ENCODE results near the gene TP53INP2.
A peak's percentile ranks its signal among the peaks of the same experiment; 100 is the strongest.
"Not testable (repeated sequence)": the region's sequence is repeated elsewhere in the genome, so short reads cannot be mapped to it uniquely, and the experiment has no call there.

The TP53INP2 gene

DNA sequence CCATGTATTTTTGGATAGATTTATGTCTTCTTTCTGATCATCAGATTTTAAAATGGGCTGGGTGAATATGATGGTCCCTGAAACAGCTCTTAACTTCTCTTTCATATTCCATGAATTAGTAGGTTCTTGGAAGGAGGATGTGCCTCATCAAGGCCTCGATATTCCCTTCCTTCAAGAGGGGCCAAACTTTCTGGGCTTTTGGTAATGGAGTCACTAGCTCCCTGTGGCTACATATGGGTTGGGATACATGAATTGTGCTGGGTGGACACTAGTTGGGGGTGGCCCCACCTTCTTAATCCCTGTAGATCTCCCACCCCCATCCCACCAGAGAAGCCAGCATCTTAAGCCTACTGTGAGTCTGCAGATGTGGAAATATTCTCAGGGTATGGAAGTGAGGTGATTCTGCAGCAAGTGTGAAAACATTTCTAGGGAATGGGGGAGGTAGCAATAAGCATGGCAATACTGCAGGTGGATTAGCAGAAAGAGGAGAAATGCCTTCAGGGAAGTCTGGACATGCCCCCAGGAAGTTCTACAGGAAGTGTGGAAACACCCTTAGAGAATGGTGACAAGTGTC, 2.2 kb downstream of the TP53INP2 start:
- no peak for DNase-seq

GRCh38 chr20:34706912-34707784, 3.0 kb downstream of the TP53INP2 start:
- DNase-seq = no peak

DNA sequence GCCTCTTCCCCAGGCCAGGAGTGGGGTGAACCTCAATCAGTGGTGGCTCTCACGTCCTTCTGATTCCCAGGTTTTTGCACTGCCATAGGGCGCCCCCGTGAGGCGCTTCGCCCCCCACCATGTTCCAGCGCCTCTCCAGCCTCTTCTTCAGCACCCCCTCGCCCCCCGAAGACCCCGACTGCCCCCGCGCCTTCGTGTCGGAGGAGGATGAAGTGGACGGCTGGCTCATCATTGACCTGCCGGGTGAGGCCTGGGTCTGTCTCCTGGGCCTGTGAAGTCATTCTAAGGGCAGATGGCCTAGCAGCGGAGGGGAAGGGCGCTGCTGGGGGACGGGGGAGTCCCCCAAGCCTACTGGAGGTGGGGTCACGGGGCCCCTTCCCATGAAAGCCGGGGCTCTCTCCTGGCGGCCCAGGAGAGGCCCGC, 4.5 kb downstream of the TP53INP2 start:
- peak; percentile 56 for DNase-seq

DNA sequence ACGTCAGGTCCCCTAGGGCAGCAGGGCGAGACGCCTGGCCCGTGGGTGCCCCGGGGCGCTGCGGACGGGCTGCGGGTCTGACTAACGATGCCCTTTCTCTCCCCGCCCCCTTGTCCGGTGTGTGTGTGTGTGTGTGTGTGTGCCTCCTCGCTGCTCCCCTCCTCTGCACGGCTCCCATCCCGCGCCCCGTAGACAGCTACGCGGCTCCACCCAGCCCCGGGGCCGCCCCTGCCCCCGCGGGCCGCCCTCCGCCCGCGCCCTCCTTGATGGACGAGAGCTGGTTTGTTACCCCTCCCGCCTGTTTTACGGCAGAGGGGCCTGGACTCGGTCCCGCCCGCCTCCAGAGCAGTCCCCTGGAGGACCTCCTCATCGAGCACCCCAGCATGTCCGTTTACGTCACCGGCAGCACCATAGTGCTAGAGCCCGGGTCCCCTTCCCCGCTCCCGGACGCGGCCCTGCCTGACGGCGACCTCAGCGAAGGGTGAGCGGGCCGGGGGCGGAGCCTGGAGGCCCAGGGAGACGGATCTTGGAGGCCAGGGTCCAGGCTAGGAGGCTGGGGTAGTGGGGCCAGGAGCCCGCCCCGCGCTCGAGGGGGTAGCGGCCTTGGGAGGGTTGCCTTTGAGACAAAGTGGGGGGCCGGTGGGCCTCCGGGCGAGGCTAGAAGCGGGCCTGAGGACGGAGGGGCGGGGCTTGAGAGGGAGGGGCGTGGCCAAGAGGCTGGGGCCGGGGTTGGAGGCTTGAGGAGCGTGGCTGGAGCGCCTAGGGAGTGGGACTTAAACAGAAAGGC, 5.1 kb downstream of the TP53INP2 start:
- DNase-seq = peak; percentile 90

DNA sequence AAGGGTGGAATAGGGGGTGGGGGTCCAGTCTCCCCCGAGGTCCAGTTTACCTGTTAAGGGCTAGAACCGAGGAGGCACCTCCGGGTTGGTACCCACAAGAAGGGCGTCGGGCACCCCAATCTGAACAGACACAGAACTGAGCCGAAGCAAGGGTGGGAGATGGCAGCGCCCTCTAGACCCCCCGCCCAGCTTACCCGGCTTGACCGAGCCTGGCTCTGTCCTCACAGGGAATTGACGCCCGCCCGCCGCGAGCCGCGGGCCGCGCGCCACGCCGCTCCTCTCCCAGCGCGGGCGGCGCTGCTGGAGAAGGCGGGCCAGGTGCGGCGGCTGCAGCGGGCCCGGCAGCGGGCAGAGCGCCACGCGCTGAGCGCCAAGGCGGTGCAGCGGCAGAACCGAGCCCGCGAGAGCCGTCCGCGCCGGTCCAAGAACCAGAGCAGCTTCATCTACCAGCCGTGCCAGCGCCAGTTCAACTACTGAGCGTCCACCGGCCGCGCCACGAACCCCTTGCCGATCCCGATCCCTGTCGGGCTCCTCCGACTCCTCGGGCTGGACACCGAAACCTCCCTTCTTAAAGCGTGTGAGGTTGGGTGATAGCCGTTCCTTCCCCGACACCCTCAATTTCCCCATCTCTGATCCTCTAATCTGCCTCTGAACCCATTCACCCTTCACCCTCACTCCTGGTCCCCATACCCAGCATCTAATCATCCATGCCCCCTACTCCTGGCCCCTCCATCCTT, 5.9 kb downstream of the TP53INP2 start:
- DNase-seq = peak; percentile 88

DNA sequence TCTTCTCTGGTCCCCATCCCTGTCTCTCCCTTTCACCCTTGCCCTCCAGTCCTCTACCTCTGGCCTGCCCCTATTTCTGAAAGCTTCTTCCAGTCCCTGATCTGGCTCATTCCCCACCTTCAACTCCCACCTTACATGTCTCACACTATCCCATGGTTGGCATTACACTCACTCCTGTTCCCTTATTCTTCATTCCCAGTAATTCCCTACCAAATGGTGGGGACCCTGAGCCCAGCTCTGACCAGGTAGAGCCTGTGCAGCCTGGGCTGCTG, 6.4 kb downstream of the TP53INP2 start:
- DNase-seq = no peak

GRCh38 chr20:34710861-34711574, 6.9 kb downstream of the TP53INP2 start:
- DNase-seq = no peak

DNA sequence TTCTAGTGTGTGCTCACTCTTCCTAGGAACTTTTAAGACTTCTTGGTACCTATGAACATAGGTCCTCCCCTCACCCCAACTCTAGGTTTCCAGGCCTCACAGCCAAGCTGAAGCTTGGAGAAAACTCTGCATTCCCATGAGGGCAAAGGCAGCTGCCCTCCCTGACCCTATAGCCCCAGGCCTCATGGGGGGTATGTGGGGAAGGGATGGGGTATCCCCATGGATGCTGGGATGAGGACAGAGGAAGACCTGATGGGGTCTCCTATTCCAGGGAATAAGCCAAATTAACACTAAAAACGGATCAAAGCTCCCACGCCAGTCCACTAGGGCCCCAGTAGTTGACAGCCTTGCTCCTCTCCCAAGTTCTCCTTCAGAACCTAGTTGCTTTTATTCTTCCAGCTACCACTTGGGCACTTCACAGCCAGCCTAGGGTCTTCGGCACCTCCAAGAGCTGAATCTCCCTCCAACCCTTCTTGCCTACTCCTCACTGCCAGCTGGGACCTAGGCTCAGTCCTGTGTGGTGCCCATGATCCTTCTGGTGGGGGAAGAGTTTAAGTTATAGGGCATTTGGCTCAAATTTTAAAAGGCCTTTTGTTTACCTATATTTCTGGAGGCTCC, 7.8 kb downstream of the TP53INP2 start:
- DNase-seq = no peak

GRCh38 chr20:34712525-34713192, 8.5 kb downstream of the TP53INP2 start:
- no peak for DNase-seq

DNA sequence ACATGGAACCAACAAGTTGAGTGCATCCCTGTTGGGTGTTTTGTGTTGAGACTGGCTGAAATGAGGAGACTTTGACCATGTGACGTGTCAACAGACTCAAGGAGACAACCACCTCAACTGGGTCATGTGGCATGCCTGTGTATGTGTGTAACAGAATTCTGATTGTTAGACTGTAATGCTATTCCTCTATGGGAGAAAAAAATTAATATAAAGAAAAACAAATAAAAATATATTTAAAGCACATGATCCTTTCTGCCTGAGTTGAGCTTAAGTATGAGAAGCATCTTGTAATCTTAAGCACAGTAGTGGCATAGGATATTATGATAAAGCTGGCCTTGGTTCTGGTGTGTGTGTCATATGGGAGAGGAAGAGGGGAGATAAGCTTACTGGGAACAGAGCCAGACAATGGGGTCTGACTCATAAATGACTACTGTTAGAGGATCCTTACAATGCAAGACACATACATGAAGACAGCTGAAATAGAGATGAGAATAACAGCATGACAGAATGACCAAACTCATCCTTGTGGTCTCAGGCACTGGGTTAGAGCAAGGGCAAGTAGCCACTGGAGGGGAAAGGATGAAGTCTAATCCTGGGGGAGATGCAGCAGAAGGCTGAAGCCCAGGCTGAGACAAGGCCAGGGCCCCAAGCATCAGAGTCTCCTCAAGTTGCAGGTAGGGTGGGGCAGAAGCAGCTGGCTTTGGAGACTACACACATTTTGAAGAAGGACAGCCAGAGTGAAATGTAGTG, 9.2 kb downstream of the TP53INP2 start:
- no peak for DNase-seq

DNA sequence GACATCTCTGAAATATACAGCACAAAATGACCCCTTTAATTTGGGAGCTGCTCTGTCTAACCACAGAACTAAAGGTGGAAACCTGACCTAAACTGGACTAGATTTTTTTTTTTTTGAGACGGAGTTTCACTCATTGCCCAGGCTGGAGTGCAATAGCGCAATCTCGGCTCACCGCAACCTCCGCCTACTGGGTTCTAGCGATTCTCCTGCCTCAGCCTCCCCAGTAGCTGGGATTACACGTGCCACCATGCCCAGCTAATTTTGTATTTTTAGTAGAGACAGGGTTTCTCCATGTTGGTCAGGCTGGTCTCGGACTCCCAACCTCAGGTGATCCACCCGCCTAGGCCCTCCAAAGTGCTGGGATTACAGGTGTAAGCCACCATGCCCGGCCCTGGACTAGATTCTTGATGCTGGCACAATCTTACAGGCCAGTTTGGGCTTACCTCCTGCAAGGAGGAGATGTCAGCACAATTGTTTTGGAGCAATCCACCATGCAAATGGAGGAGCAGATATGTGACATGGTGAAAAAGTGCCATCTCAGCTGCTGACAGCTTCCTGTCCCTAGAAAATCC, 9.9 kb downstream of the TP53INP2 start:
- not testable (repeated sequence) for DNase-seq

DNA sequence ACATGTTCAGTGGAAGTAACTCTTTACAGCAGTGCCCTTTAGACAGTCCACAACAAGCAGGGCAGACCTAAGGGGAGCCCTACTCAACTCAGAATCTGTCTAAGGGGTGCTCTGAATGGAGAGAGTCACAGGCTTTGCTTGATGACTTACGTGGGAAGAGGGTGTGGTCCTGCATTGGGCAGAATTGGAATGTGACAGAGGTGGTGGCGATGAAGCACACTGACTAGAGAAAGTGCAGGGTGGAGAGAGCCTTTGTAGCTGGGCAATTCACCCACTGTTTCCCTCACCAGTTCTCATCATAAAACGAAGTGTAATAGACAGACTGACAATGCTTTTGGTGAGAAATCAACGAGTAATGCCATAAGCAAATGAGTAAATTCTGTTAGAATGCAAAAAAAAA, 11.2 kb downstream of the TP53INP2 start:
- DNase-seq = no peak

DNA sequence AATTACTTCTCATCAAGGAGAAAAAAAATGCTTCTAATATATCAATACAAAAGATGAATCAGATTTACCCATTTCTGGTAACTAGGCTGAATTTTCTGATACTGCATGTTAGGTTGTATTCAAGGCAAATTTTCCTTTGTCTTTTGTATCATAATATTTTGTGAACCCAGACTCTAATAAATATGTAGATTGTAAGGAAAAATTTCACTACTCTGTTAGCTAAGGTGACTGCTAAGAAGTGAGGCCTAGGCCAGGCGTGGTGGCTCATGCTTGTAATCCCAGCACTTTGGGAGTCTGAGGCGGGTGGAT, 12.7 kb downstream of the TP53INP2 start:
- no peak for DNase-seq

DNA sequence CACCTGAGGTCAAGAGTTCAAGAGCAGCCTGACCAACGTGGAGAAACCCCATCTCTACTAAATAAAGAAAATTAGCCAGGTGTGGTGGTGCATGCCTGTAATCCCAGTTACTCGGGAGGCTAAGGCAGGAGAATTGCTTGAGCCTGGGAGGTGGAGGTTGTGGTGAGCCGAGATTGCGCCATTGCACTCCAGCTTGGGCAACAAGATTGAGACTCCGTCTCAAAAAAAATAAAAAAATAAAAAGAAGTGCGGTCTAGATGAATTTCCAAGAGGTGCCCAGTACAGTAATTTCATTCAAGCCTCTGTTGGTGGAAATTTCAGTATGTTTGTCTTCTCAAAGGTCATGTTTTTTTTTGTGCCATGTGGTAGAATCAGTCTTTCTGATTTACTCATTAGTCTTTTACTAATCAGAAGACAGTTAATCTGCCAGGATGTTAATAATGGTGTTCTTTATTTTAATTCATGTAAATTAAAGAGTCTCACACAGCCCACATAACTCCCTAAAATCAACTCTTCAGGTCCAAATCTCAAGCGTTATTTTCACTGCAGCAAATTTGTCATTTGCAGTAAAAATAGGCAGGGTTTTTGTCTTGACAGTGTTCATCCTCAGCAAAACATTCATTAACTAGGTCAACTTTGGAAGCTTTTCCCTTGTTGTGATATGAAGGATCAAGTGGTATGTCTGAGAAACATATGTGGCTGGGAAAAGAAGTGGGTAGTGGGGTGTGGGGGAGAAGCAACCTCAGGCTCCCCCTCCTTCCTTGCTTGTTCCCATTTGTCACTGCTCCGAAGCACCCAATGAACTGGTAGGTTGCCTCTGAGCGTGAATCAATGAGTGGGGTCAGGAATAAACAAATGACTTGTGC, 13.3 kb downstream of the TP53INP2 start:
- DNase-seq = no peak

GRCh38 chr20:34719242-34720017, 15.3 kb downstream of the TP53INP2 start:
- DNase-seq = not testable (repeated sequence)

DNA sequence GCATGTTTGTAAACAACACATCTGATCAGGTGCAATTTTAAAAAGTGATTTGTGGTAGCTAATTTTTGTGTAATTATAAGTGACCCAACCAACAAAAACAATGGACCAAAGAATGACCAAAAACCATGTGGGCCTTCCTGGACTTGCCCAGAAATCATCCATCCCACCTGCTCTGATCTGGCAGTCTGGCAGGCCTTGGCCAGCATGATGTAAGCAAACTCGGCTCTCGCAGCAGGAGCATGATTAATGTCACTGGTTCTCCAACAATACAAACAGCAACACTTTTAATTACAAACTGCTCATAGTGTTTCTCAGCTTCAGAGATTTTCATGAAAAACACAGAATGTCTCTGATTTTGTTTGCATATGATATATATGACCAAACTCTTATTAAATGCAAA, 16.1 kb downstream of the TP53INP2 start:
- DNase-seq = peak; percentile 46

GRCh38 chr20:34722560-34722959, 18.4 kb downstream of the TP53INP2 start:
- DNase-seq = not testable (repeated sequence)

DNA sequence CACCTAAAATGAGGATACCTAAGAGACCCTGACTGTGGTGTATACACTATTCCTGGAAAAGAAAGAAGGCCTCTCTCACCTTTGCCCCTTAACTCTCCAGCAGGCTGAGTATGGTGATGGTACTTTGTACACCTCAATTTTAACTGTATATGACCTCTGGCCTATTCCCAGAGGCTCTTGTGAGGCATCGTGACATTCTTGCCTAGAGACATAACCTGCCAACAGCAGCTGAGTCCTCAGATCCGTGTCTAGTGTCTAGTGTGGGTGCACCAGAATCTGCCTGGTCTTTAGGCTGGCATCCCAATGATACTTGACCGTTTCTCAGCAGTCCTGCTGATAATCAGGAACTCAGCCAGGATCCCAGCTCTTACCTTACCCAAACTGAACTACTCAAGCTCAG, 20.0 kb downstream of the TP53INP2 start:
- no peak for DNase-seq

DNA sequence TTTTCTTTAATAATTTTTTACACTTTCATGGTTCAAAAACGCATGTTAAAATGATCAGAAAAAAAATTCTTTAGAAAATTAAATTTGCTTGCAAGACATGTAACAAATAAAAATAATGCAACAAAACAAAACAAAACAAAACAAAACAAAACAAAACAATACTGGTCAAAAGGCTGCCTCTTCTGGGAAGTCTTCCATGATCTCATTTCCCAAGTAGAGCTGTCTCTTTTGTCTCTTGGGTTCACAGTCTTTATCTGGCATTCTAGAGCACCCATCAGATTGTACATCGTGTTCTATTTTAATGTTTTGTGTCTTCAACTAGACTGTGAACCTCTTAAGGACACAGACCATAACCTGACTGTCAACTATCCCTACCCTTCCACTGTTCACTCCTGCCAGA, 25.3 kb downstream of the TP53INP2 start:
- no peak for DNase-seq

Measured in NCI-H146 (cell line).